ENCODE data around the gene UQCC5.

DNA sequence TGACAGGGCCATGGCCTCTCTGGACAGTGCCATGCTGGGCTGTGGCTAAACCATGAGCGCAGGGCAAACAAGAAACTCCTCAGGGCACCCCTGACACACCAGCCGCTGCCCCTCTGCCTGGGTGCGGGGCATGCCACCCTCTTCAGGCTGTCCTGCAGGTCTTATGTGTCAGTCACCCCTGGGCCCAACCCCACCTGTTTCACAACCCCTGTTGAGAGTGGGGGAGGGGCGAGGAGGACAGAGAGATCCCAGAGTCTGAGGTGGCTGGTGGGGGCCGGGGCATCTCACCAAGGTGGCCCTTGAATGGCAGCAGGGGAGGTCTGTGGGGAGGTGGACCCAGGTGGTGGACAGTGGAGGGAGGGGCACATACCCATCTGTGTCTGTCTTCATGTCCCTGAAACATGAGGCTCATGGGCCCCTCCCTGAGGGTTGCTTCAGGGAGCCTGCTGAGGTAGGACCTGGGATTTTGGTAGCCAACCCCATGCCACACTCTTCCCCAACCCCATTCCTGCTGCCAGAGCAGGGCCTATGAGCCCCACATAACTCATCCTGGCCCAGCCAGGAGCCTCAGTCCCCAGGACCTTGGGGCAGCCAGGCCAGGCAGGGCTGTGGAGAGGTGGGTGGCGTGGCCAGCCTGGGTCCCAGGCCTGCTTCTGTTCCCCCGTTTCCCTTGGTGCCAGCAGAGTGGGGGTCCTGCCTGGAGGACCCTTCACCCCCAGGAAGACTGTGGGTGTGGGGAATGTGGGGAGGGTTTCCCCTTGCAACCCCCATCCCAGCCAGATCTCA, 43.0 kb upstream of the UQCC5 start:
- TF ChIP-seq POLR2AphosphoS5 (IDR thresholded peaks at IDR 0.05; ENCODE audit: low read depth, low read length) (no peak), POLR2A (IDR thresholded peaks at IDR 0.05; ENCODE audit: low read depth, low read length) (no peak), TAF1 (IDR thresholded peaks at IDR 0.05; ENCODE audit: borderline replicate concordance, low read depth, low read length) (no peak)
